Activated CD4-positive, alpha-beta T cell treated with anti-CD3 and anti-CD28 coated beads for 36 hours (primary cell): Measurements from ENCODE around the gene CD300A. TPM values are rescaled to one million over a fixed set of nuclear protein-coding genes. Genes with fewer than 3 reads are reported as not detected.

Experiments
- ATAC-seq: fragments of 200-7000 bp; cut with Tn5 transposase; one replicate; pipeline ENCODE4 v1.10.0; 2021; ENCODE audit warnings: mild to moderate bottlenecking, moderate library complexity
- CTCF ChIA-PET: fragments of 350-600 bp; sonication (Branson Sonifier 250); formaldehyde crosslinking; loops from one replicate; lab custom pipeline; 2021; ENCODE audit warnings: antibody characterized with exemption; lab: Charles Lee
- POLR2A ChIA-PET: fragments of 350-600 bp; sonication (Branson Sonifier 250); formaldehyde crosslinking; loops from one replicate; lab custom pipeline; 2021; ENCODE audit warnings: antibody characterized with exemption, inconsistent platforms; lab: Charles Lee
- DNase-seq: peaks from one replicate; pipeline ENCODE4 v3.0.0-alpha.2; 2020
- H3K27ac Mint-ChIP-seq: one replicate; pipeline ENCODE4 v1.8.0; 2021; ENCODE audit warnings: mixed read lengths
- H3K27me3 Mint-ChIP-seq: one replicate; pipeline ENCODE4 v1.8.0; 2021; ENCODE audit warnings: mixed read lengths
- H3K36me3 Mint-ChIP-seq: one replicate; pipeline ENCODE4 v1.8.0; 2021; ENCODE audit warnings: low read depth, mixed read lengths
- H3K4me1 Mint-ChIP-seq: one replicate; pipeline ENCODE4 v1.8.0; 2021; ENCODE audit warnings: mixed read lengths
- H3K4me3 Mint-ChIP-seq: one replicate; pipeline ENCODE4 v1.8.0; 2021; ENCODE audit warnings: mild to moderate bottlenecking, moderate library complexity, mixed read lengths
- H3K9me3 Mint-ChIP-seq: one replicate; pipeline ENCODE4 v1.8.0; 2021; ENCODE audit warnings: low read depth, mixed read lengths
- intact Hi-C, 2 experiments: fragments of 100-400 bp; cut with DNase I in 1 of 2; cut with micrococcal nuclease in 1 of 2; formaldehyde crosslinking; loops; one replicate each; pipeline versions ENCODE4 v1.14.2 to v1.15.1; 2022 to 2024; cut with DNase I, micrococcal nuclease
- total RNA-seq, 2 experiments: library from RNA; stranded (reverse); gene quantifications; one replicate each; pipeline ENCODE4 v1.2.3, GENCODE V29; 2021

CD300A gene
- total RNA-seq, result 1 to 10 TPM; 4.9 to 5.8 TPM

GRCh38 chr17:74466111-74466827 lies at the start of gene CD300A:
CD300A (plus strand) TSS chr17:74466634; CDS start chr17:74466704, 70 bp downstream.
- peaks cover 22% of the 10 kb centered on the region for H3K4me1 Mint-ChIP-seq
- ChIA-PET POLR2A (no interaction called here), CTCF (interaction anchor here (1.4 kb wide), 1 partner anchor 87 kb away, joined by 5 read pairs; no protein-coding TSS in a partner anchor)
- no peaks in the 10 kb centered on the region for H3K36me3 Mint-ChIP-seq
- peak; percentile 41 for DNase-seq
- ATAC-seq, result no peak
- intact Hi-C loops, result no loop called here
- no peaks in the 10 kb centered on the region for H3K9me3 Mint-ChIP-seq
- no peaks in the 10 kb centered on the region for H3K27me3 Mint-ChIP-seq
- peak within 1 kb of the TSS; percentile 52 for H3K27ac Mint-ChIP-seq
- H3K4me3 Mint-ChIP-seq, result no peak within 1 kb of the TSS

GRCh38 chr17:74417178-74418045 lies 49.0 kb upstream of the CD300A start:
- Mint-ChIP-seq H3K27ac (peak overlapping the region; percentile 38), H3K9me3 (no peaks in the 10 kb centered on the region), H3K4me1 (peaks cover 2% of the 10 kb centered on the region), H3K27me3 (peaks cover 2% of the 10 kb centered on the region), H3K4me3 (no peak overlapping the region), H3K36me3 (no peaks in the 10 kb centered on the region)
- ChIA-PET POLR2A (no interaction called here), CTCF (interaction anchor here (1.0 to 1.4 kb wide), 3 partner anchors 11 to 50 kb away, joined by 3 to 4 read pairs (median 3); no protein-coding TSS in a partner anchor)
- DNase-seq (peak; percentile 42), ATAC-seq (peak; percentile 85)
- intact Hi-C loops, result no loop called here

GRCh38 chr17:74419928-74420411 lies 46.5 kb upstream of the CD300A start:
- H3K36me3 Mint-ChIP-seq, result no peaks in the 10 kb centered on the region
- ChIA-PET POLR2A (no interaction called here), CTCF (interaction anchor here (3.1 kb wide), 1 partner anchor 18 kb away, joined by 12 read pairs; no protein-coding TSS in a partner anchor)
- peaks cover 2% of the 10 kb centered on the region for H3K4me1 Mint-ChIP-seq
- DNase-seq (no peak), ATAC-seq (no peak)
- H3K9me3 Mint-ChIP-seq, result no peaks in the 10 kb centered on the region
- intact Hi-C loops, result no loop called here
- H3K27me3 Mint-ChIP-seq, result peaks cover 5% of the 10 kb centered on the region
- no peak overlapping the region for H3K4me3 Mint-ChIP-seq
- H3K27ac Mint-ChIP-seq, result no peak overlapping the region

- ATAC-seq (no peak), DNase-seq (no peak)
- peaks cover 9% of the 10 kb centered on the region for H3K27me3 Mint-ChIP-seq
- H3K36me3 Mint-ChIP-seq, result no peaks in the 10 kb centered on the region
- no peaks in the 10 kb centered on the region for H3K9me3 Mint-ChIP-seq
- no peaks in the 10 kb centered on the region for H3K4me1 Mint-ChIP-seq
- H3K4me3 Mint-ChIP-seq, result no peak overlapping the region
- no peak overlapping the region for H3K27ac Mint-ChIP-seq
- ChIA-PET CTCF (interaction anchor here (0.9 kb wide), 1 partner anchor 12 kb away, joined by 3 read pairs; no protein-coding TSS in a partner anchor), POLR2A (no interaction called here)
- intact Hi-C loops, result no loop called here
Measured at GRCh38 chr17:74424117-74424516, 42.3 kb upstream of the CD300A start.

- intact Hi-C loops, result no loop called here
- no peak overlapping the region for H3K27ac Mint-ChIP-seq
- no peak for ATAC-seq
- no peak overlapping the region for H3K4me3 Mint-ChIP-seq
- H3K36me3 Mint-ChIP-seq, result no peaks in the 10 kb centered on the region
- ChIA-PET POLR2A (no interaction called here), CTCF (interaction anchor here (0.6 kb wide), 1 partner anchor 33 kb away, joined by 3 read pairs; no protein-coding TSS in a partner anchor)
- H3K4me1 Mint-ChIP-seq, result no peaks in the 10 kb centered on the region
- H3K27me3 Mint-ChIP-seq, result peaks cover 12% of the 10 kb centered on the region
- no peak for DNase-seq
- no peaks in the 10 kb centered on the region for H3K9me3 Mint-ChIP-seq
Measured at GRCh38 chr17:74424657-74425056, 41.8 kb upstream of the CD300A start.

GRCh38 chr17:74426551-74427047 lies 39.8 kb upstream of the CD300A start:
- ChIA-PET POLR2A (no interaction called here), CTCF (no interaction called here)
- no peaks in the 10 kb centered on the region for H3K9me3 Mint-ChIP-seq
- no peak overlapping the region for H3K4me3 Mint-ChIP-seq
- no peak for ATAC-seq
- peaks cover 12% of the 10 kb centered on the region for H3K4me1 Mint-ChIP-seq
- H3K27ac Mint-ChIP-seq, result no peak overlapping the region
- no peak for DNase-seq
- peaks cover 27% of the 10 kb centered on the region for H3K27me3 Mint-ChIP-seq
- intact Hi-C loops, result no loop called here
- no peaks in the 10 kb centered on the region for H3K36me3 Mint-ChIP-seq

- ChIA-PET POLR2A (no interaction called here), CTCF (no interaction called here)
- Mint-ChIP-seq H3K27ac (no peak overlapping the region), H3K9me3 (no peaks in the 10 kb centered on the region), H3K27me3 (peaks cover 32% of the 10 kb centered on the region), H3K4me3 (no peak overlapping the region), H3K36me3 (no peaks in the 10 kb centered on the region), H3K4me1 (peaks cover 15% of the 10 kb centered on the region)
- intact Hi-C loops, result no loop called here
- DNase-seq, result no peak
- ATAC-seq, result no peak
Measured at GRCh38 chr17:74427048-74427762, 39.2 kb upstream of the CD300A start.

- H3K27me3 Mint-ChIP-seq, result peaks cover 32% of the 10 kb centered on the region
- no peaks in the 10 kb centered on the region for H3K9me3 Mint-ChIP-seq
- ATAC-seq (no peak), DNase-seq (no peak)
- no peak overlapping the region for H3K27ac Mint-ChIP-seq
- intact Hi-C loops, result no loop called here
- no peaks in the 10 kb centered on the region for H3K36me3 Mint-ChIP-seq
- CTCF ChIA-PET, result no interaction called here
- POLR2A ChIA-PET, result no interaction called here
- peaks cover 15% of the 10 kb centered on the region for H3K4me1 Mint-ChIP-seq
- no peak overlapping the region for H3K4me3 Mint-ChIP-seq
Measured at GRCh38 chr17:74427763-74428153, 38.7 kb upstream of the CD300A start.

- peaks cover 40% of the 10 kb centered on the region for H3K27me3 Mint-ChIP-seq
- intact Hi-C loops, result no loop called here
- no peak overlapping the region for H3K4me3 Mint-ChIP-seq
- H3K27ac Mint-ChIP-seq, result no peak overlapping the region
- ChIA-PET POLR2A (interaction anchor here (0.7 kb wide), 1 partner anchor 901 kb away, joined by 3 read pairs; no protein-coding TSS in a partner anchor), CTCF (no interaction called here)
- ATAC-seq, result no peak
- H3K4me1 Mint-ChIP-seq, result peaks cover 15% of the 10 kb centered on the region
- no peaks in the 10 kb centered on the region for H3K9me3 Mint-ChIP-seq
- no peaks in the 10 kb centered on the region for H3K36me3 Mint-ChIP-seq
- peak; percentile 15 for DNase-seq
Measured at GRCh38 chr17:74429604-74430384, 36.6 kb upstream of the CD300A start.

GRCh38 chr17:74430385-74430705 lies 36.1 kb upstream of the CD300A start:
- POLR2A ChIA-PET, result interaction anchor here (0.7 kb wide), 1 partner anchor 902 kb away, joined by 3 read pairs; no protein-coding TSS in a partner anchor
- Mint-ChIP-seq H3K27ac (no peak overlapping the region), H3K4me1 (peaks cover 15% of the 10 kb centered on the region), H3K27me3 (peaks cover 40% of the 10 kb centered on the region), H3K9me3 (no peaks in the 10 kb centered on the region), H3K4me3 (no peak overlapping the region), H3K36me3 (no peaks in the 10 kb centered on the region)
- CTCF ChIA-PET, result interaction anchor here (0.7 kb wide), 1 partner anchor 132 kb away, joined by 3 read pairs; no protein-coding TSS in a partner anchor
- DNase-seq, result no peak
- ATAC-seq, result peak; percentile 5
- intact Hi-C loops, result no loop called here
